Natural killer cell (primary cell): Measurements from ENCODE around the gene NXN. TPM values are rescaled to one million over a fixed set of nuclear protein-coding genes. Genes with fewer than 3 reads are reported as not detected.
A peak's percentile ranks its signal among the peaks of the same experiment; 100 is the strongest.

Experiments
- ATAC-seq, 3 donors: fragments of 150-1000 bp in 2 of 3; fragments of 200-7000 bp in 1 of 3; cut with Tn5 transposase; 1 replicate in 1 of 3; 2 replicates in 2 of 3; pipeline ENCODE4 v1.10.0; 2021; ENCODE audit warnings: mild to moderate bottlenecking in 2 of 3, moderate library complexity in 2 of 3
- DNase-seq, 2 donors: peaks; one replicate each; pipeline versions ENCODE4 v3.0.0 to v3.0.0-alpha.2; 2013 to 2021; ENCODE audit warnings: mixed read lengths in 1 of 2
- H3K27ac ChIP-seq: one replicate; pipeline ENCODE4 v1.5.1; 2013; ENCODE audit warnings: mild to moderate bottlenecking, low read length
- H3K27me3 ChIP-seq: one replicate; pipeline ENCODE4 v1.6.1; 2013; ENCODE audit warnings: low read length; ENCODE audit not compliant: control insufficient read depth, insufficient read depth
- H3K36me3 ChIP-seq: one replicate; pipeline ENCODE4 v1.6.1; 2013; ENCODE audit warnings: low read length; ENCODE audit not compliant: control insufficient read depth, insufficient read depth
- H3K4me1 ChIP-seq: one replicate; pipeline ENCODE4 v1.6.1; 2013; ENCODE audit warnings: low read length; ENCODE audit not compliant: control insufficient read depth, insufficient read depth
- H3K4me3 ChIP-seq: one replicate; pipeline ENCODE4 v1.5.1; 2013; ENCODE audit warnings: low read length
- H3K9me3 ChIP-seq: one replicate; pipeline ENCODE4 v1.6.1; 2013; ENCODE audit warnings: low read length; ENCODE audit not compliant: control insufficient read depth, insufficient read depth
- H3K27ac Mint-ChIP-seq, 2 donors: one replicate each; pipeline ENCODE4 v1.8.0; 2022; ENCODE audit warnings: mild to moderate bottlenecking in 2 of 2, mixed read lengths in 2 of 2, moderate library complexity in 1 of 2
- H3K27me3 Mint-ChIP-seq, 2 donors: one replicate each; pipeline ENCODE4 v1.8.0; 2022; ENCODE audit warnings: low read depth in 2 of 2, mixed read lengths in 2 of 2
- H3K36me3 Mint-ChIP-seq: one replicate; pipeline ENCODE4 v1.8.0; 2022; ENCODE audit warnings: mixed read lengths
- H3K4me1 Mint-ChIP-seq, 2 donors: one replicate each; pipeline ENCODE4 v1.8.0; 2022; ENCODE audit warnings: mixed read lengths in 2 of 2
- H3K4me3 Mint-ChIP-seq: one replicate; pipeline ENCODE4 v1.8.0; 2022; ENCODE audit warnings: mild to moderate bottlenecking, moderate library complexity, mixed read lengths
- H3K9me3 Mint-ChIP-seq, 2 donors: one replicate each; pipeline ENCODE4 v1.8.0; 2022; ENCODE audit warnings: mixed read lengths in 2 of 2
- WGBS: methylation state at CpG from one replicate; pipeline ENCODE4 v1.1.7; 2013; ENCODE audit warnings: missing lambda C conversion rate; ENCODE audit not compliant: insufficient coverage; 5-methylcytosine and 5-hydroxymethylcytosine counted together
- intact Hi-C: fragments of 100-400 bp; cut with micrococcal nuclease; formaldehyde crosslinking; loops from one replicate; pipeline ENCODE4 v1.14.2; 2022
- total RNA-seq, 4 donors: library from RNA; stranded (reverse); fragments of 120-200 nt in 1 of 4; gene quantifications; one replicate each; pipeline versions ENCODE4 v1.2.3 to v1.2.4, GENCODE V29; 2013 to 2022
- TF ChIP-seq, protein P1 (sequence below): fragments of 200-600 bp; IDR thresholded peaks from one replicate; pipeline ENCODE4 v1.8.0; 2022; ENCODE audit warnings: antibody characterized with exemption

The NXN gene
- total RNA-seq, 3 donors from 2014 or later (not counting 1 experiment from before 2014, with no cell fraction given): 0.14 to 0.55 TPM; not detected in 1

DNA sequence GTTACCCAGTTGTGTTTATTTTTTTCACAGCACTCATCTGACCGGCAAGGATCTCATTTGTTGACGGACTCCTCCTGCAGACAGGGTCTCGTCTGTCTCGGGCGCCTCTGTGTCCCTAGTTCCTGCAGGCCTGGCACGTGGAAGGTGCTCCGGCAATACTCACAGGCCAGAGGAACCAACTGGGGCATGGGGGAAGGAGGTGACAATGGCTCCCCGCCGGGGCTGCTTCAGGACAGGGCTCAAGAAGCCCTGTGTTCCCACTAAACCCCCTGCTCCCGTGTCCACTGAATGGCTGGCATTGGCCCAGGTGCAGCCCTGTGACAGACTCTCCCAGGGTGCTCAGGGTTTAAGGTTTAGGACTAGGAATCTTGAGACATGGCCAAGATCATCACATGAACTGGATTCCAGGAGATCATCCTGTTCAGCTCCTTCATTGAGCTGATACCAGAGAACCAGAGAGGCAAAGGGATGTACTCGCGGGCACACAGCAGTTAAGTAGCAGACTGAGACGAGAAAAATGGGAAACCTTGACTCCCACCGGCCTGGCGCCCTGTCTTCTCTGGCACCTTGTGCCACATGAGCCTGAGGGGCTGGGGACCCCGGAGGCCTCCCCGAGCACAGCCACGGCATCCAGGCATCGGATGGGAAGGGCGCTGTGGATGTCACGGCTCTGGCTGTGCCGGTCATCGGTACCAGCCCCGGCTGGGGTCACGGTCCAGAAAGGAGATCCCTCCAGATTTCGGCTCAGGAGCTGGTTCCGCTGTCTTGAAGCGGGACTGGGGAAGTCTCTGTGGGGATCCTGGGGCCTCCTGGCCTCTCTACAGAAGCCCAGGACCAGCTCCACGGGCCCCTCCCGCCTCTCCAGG lies 46.4 kb upstream of the NXN start:
- intact Hi-C loops: no loop called here
- WGBS: 94% methylated on average over 30 of the region's 30 CpGs
- no peak overlapping the region for H3K4me3 Mint-ChIP-seq
- Histone ChIP-seq H3K36me3 (peaks cover 2% of the 10 kb centered on the region), H3K4me1 (no peaks in the 10 kb centered on the region), H3K27ac (no peak overlapping the region), H3K4me3 (no peak overlapping the region), H3K27me3 (no peaks in the 10 kb centered on the region), H3K9me3 (no peaks in the 10 kb centered on the region)
- H3K9me3 Mint-ChIP-seq: no peaks in the 10 kb centered on the region
- H3K4me1 Mint-ChIP-seq: peaks cover 0 to 15% of the 10 kb centered on the region in 2 donors
- ATAC-seq (no peak), DNase-seq (no peak)
- TF ChIP-seq, protein P1, sequence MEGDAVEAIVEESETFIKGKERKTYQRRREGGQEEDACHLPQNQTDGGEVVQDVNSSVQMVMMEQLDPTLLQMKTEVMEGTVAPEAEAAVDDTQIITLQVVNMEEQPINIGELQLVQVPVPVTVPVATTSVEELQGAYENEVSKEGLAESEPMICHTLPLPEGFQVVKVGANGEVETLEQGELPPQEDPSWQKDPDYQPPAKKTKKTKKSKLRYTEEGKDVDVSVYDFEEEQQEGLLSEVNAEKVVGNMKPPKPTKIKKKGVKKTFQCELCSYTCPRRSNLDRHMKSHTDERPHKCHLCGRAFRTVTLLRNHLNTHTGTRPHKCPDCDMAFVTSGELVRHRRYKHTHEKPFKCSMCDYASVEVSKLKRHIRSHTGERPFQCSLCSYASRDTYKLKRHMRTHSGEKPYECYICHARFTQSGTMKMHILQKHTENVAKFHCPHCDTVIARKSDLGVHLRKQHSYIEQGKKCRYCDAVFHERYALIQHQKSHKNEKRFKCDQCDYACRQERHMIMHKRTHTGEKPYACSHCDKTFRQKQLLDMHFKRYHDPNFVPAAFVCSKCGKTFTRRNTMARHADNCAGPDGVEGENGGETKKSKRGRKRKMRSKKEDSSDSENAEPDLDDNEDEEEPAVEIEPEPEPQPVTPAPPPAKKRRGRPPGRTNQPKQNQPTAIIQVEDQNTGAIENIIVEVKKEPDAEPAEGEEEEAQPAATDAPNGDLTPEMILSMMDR: no peak
- no peaks in the 10 kb centered on the region for H3K27me3 Mint-ChIP-seq
- no peaks in the 10 kb centered on the region for H3K36me3 Mint-ChIP-seq
- H3K27ac Mint-ChIP-seq: peak overlapping the region in 1 of 2 donors; percentile 63

DNA sequence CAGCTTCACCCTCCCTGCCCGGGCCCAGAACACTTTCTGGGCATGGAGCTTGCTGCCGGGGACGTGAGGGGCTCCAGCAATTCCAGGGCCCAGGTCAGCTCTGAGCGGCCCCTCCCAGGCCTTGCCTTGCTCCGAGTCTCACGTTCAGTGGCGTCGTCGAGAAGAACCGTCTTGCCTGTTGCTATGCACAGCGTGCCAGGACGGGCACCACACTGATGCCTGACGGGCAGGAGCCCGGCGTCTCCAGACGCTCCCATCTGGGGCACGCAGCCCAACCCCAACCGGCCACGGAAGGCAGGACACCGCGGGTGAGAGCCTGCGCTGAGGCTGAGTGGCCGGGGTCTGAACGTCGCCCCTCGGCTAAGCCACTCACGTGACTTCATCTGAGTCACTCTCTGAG lies 44.5 kb upstream of the NXN start:
- Histone ChIP-seq H3K27me3 (no peaks in the 10 kb centered on the region), H3K27ac (no peak overlapping the region), H3K4me3 (no peak overlapping the region), H3K9me3 (no peaks in the 10 kb centered on the region), H3K4me1 (no peaks in the 10 kb centered on the region), H3K36me3 (no peaks in the 10 kb centered on the region)
- TF ChIP-seq, protein P1: no peak
- DNase-seq (no peak), ATAC-seq (no peak)
- Mint-ChIP-seq H3K27ac (no peak overlapping the region), H3K4me1 (peaks cover 5 to 16% of the 10 kb centered on the region in 2 donors), H3K36me3 (no peaks in the 10 kb centered on the region), H3K27me3 (no peaks in the 10 kb centered on the region), H3K4me3 (no peak overlapping the region), H3K9me3 (no peaks in the 10 kb centered on the region)
- intact Hi-C loops: no loop called here
- 94% methylated on average over 27 of the region's 27 CpGs for WGBS

DNA sequence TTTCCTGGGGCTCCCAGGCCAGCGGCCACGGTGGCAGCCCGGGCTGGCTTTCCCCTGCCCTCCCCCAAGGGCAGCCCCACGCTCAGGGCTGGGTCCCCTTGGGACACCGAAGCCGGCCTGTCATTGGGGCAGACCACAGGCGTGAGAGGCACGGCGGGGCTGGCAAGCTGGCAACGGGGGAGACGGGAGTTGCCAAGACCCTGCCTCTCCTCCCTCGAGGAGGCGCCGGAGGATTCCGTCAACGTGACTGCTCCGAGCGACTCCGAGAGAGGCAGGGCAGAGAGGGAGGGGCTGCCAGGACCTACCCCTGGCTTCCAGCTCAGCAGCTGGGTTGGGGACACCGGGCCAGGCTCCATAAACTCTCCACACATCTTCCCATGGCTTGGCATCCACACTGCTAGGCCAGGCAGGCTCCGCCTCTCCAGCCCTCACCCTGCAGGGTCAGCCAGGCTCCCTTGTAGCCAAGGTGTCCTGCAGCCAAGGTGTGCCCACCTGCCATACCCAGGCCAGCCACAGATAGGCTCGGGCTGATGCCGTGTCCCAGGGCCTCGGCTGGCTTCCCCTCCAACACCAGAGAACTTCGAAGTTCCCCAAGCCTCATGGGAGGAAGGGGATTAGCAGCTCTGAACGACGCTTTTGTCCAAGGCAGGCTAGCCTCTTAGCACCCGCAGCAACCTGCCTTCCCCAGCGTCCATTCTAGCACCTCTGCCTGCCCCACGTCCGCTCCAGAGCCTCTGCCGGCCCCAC lies 42.9 kb upstream of the NXN start:
- Mint-ChIP-seq H3K4me1 (peaks cover 6 to 16% of the 10 kb centered on the region in 2 donors), H3K27me3 (no peaks in the 10 kb centered on the region), H3K9me3 (no peaks in the 10 kb centered on the region), H3K4me3 (no peak overlapping the region), H3K36me3 (no peaks in the 10 kb centered on the region), H3K27ac (no peak overlapping the region)
- TF ChIP-seq, protein P1: no peak
- ATAC-seq (no peak), DNase-seq (no peak)
- WGBS: 93% methylated on average over 32 of the region's 32 CpGs
- H3K9me3 ChIP-seq: no peaks in the 10 kb centered on the region
- H3K4me1 ChIP-seq: no peaks in the 10 kb centered on the region
- H3K27me3 ChIP-seq: no peaks in the 10 kb centered on the region
- no peak overlapping the region for H3K4me3 ChIP-seq
- H3K27ac ChIP-seq: no peak overlapping the region
- intact Hi-C loops: no loop called here
- no peaks in the 10 kb centered on the region for H3K36me3 ChIP-seq
